ENCODE measurements around the gene HNF4A. TPM values are rescaled to one million over a fixed set of nuclear protein-coding genes. Genes with fewer than 3 reads are reported as not detected.
A peak's percentile ranks its signal among the peaks of the same experiment; 100 is the strongest.

The HNF4A gene
- total and polyA plus RNA-seq, 2 of the 13 experiments (the other 11 are each of a cell fraction or from before 2014, with no cell fraction given), result 80.9 to 169 TPM

- no peak for TF ChIP-seq ZUFSP (CRISPR knock-in tag; IDR thresholded peaks at IDR 0.05; ENCODE audit: borderline replicate concordance)
- TF ChIP-seq PRPF4 (IDR thresholded peaks at IDR 0.05; ENCODE audit: low read depth, low read length, poor library complexity, severe bottlenecking), result no peak
- no peak for TF ChIP-seq TERF1 (CRISPR knock-in tag; IDR thresholded peaks at IDR 0.05)
- peak; percentile 66 for TF ChIP-seq ZFP37 (CRISPR knock-in tag; IDR thresholded peaks at IDR 0.05; ENCODE audit: borderline replicate concordance)
- peak; percentile 99; the same call in 1 of the 2 replicates for TF ChIP-seq MIXL1 (CRISPR knock-in tag; IDR thresholded peaks at IDR 0.05)
- peak; percentile 62 for TF ChIP-seq ELF1 (CRISPR knock-in tag; IDR thresholded peaks at IDR 0.05)
- peak; percentile 69; the same call in 1 of the 2 replicates for TF ChIP-seq ZNF34 (CRISPR knock-in tag; IDR thresholded peaks at IDR 0.05; ENCODE audit: borderline replicate concordance)
- no peak for TF ChIP-seq ZNF839 (CRISPR knock-in tag; IDR thresholded peaks at IDR 0.05; ENCODE audit: borderline replicate concordance)
- no peak for TF ChIP-seq GPBP1L1 (CRISPR knock-in tag; IDR thresholded peaks at IDR 0.05)
- peak; percentile 40 for TF ChIP-seq ZNF124 (CRISPR knock-in tag; IDR thresholded peaks at IDR 0.05)
- TF ChIP-seq ISL2 (CRISPR knock-in tag; IDR thresholded peaks at IDR 0.05), result peak; percentile 93; the same call in 1 of the 2 replicates
- TF ChIP-seq PATZ1 (CRISPR knock-in tag; IDR thresholded peaks at IDR 0.05), result peak; percentile 87
- TF ChIP-seq NFAT5 (CRISPR knock-in tag; IDR thresholded peaks at IDR 0.05), result no peak; the same call in 1 of the 2 replicates
- no peak for TF ChIP-seq PBX3 (CRISPR knock-in tag; IDR thresholded peaks at IDR 0.05; ENCODE audit: borderline replicate concordance)
- no peak for TF ChIP-seq ZFP36L1 (CRISPR knock-in tag; IDR thresholded peaks at IDR 0.05)
These were observed 39.4 kb downstream of the HNF4A start (continued) for GRCh38 chr20:44394702-44395460.
